ENCODE data around the gene NCOA3. TPM values are rescaled to one million over a fixed set of nuclear protein-coding genes. Genes with fewer than 3 reads are reported as not detected.

Gene NCOA3
- total and polyA plus RNA-seq, 2 donors, result 11.4 to 20.3 TPM

- no peak for DNase-seq (ENCODE audit: low read depth in 6 of 9, low spot score in 9 of 9)
- Histone ChIP-seq H3K27ac (ENCODE audit: low read depth in 1 of 2, low read length in 1 of 2) (no peak overlapping the region), H3K4me1 (ENCODE audit: control insufficient read depth in 2 of 2, insufficient read depth in 2 of 2, low read length in 2 of 2) (no peaks in the 10 kb centered on the region), H3K9me3 (ENCODE audit: control insufficient read depth in 2 of 2, insufficient read depth in 1 of 2, low read length in 1 of 2) (no peaks in the 10 kb centered on the region), H3K27me3 (ENCODE audit: control insufficient read depth in 2 of 2, insufficient read depth in 1 of 2, low read length in 1 of 2) (no peaks in the 10 kb centered on the region), H3K4me3 (ENCODE audit: low read length in 2 of 2) (no peak overlapping the region), H3K36me3 (ENCODE audit: control insufficient read depth in 2 of 2, insufficient read depth in 2 of 2, low read length in 1 of 2) (peaks cover 26 to 37% of the 10 kb centered on the region in 2 donors)
- WGBS, result 82% methylated on average over 2 of the region's 2 CpGs
Measured at GRCh38 chr20:47656318-47656717, 154.6 kb downstream of the NCOA3 start.

GRCh38 chr20:47659904-47660601 is 158.4 kb downstream of the NCOA3 start:
- Histone ChIP-seq H3K36me3 (ENCODE audit: control insufficient read depth in 2 of 2, insufficient read depth in 2 of 2, low read length in 1 of 2) (peaks cover under 1 to 12% of the 10 kb centered on the region in 2 donors), H3K4me3 (ENCODE audit: low read length in 2 of 2) (no peak overlapping the region), H3K4me1 (ENCODE audit: control insufficient read depth in 2 of 2, insufficient read depth in 2 of 2, low read length in 2 of 2) (no peaks in the 10 kb centered on the region), H3K27ac (ENCODE audit: low read depth in 1 of 2, low read length in 1 of 2) (no peak overlapping the region), H3K27me3 (ENCODE audit: control insufficient read depth in 2 of 2, insufficient read depth in 1 of 2, low read length in 1 of 2) (no peaks in the 10 kb centered on the region), H3K9me3 (ENCODE audit: control insufficient read depth in 2 of 2, insufficient read depth in 1 of 2, low read length in 1 of 2) (no peaks in the 10 kb centered on the region)
- DNase-seq (ENCODE audit: low read depth in 6 of 9, low spot score in 9 of 9), result no peak
- 94% methylated on average over 7 of the region's 7 CpGs for WGBS

GRCh38 chr20:47660602-47660905 is 158.9 kb downstream of the NCOA3 start:
- no peak for DNase-seq (ENCODE audit: low read depth in 6 of 9, low spot score in 9 of 9)
- Histone ChIP-seq H3K36me3 (ENCODE audit: control insufficient read depth in 2 of 2, insufficient read depth in 2 of 2, low read length in 1 of 2) (peaks cover 0 to 7% of the 10 kb centered on the region in 2 donors), H3K27ac (ENCODE audit: low read depth in 1 of 2, low read length in 1 of 2) (no peak overlapping the region), H3K4me1 (ENCODE audit: control insufficient read depth in 2 of 2, insufficient read depth in 2 of 2, low read length in 2 of 2) (no peaks in the 10 kb centered on the region), H3K9me3 (ENCODE audit: control insufficient read depth in 2 of 2, insufficient read depth in 1 of 2, low read length in 1 of 2) (no peaks in the 10 kb centered on the region), H3K27me3 (ENCODE audit: control insufficient read depth in 2 of 2, insufficient read depth in 1 of 2, low read length in 1 of 2) (no peaks in the 10 kb centered on the region), H3K4me3 (ENCODE audit: low read length in 2 of 2) (no peak overlapping the region)
- 97% methylated on average over 2 of the region's 2 CpGs for WGBS

- no peak for DNase-seq (ENCODE audit: low read depth in 6 of 9, low spot score in 9 of 9)
- no peaks in the 10 kb centered on the region for H3K9me3 ChIP-seq (ENCODE audit: control insufficient read depth in 2 of 2, insufficient read depth in 1 of 2, low read length in 1 of 2)
- H3K4me3 ChIP-seq (ENCODE audit: low read length in 2 of 2), result no peak overlapping the region
- no peaks in the 10 kb centered on the region for H3K4me1 ChIP-seq (ENCODE audit: control insufficient read depth in 2 of 2, insufficient read depth in 2 of 2, low read length in 2 of 2)
- 96% methylated on average over 12 of the region's 12 CpGs for WGBS
- peaks cover 0 to 6% of the 10 kb centered on the region in 2 donors for H3K36me3 ChIP-seq (ENCODE audit: control insufficient read depth in 2 of 2, insufficient read depth in 2 of 2, low read length in 1 of 2)
- H3K27ac ChIP-seq (ENCODE audit: low read depth in 1 of 2, low read length in 1 of 2), result no peak overlapping the region
- no peaks in the 10 kb centered on the region for H3K27me3 ChIP-seq (ENCODE audit: control insufficient read depth in 2 of 2, insufficient read depth in 1 of 2, low read length in 1 of 2)
Measured at GRCh38 chr20:47660983-47661700, 159.5 kb downstream of the NCOA3 start.

GRCh38 chr20:47661714-47662113 is 160.0 kb downstream of the NCOA3 start:
- 97% methylated on average over 7 of the region's 7 CpGs for WGBS
- Histone ChIP-seq H3K4me3 (ENCODE audit: low read length in 2 of 2) (no peak overlapping the region), H3K36me3 (ENCODE audit: control insufficient read depth in 2 of 2, insufficient read depth in 2 of 2, low read length in 1 of 2) (peaks cover 0 to 3% of the 10 kb centered on the region in 2 donors), H3K4me1 (ENCODE audit: control insufficient read depth in 2 of 2, insufficient read depth in 2 of 2, low read length in 2 of 2) (no peaks in the 10 kb centered on the region), H3K27ac (ENCODE audit: low read depth in 1 of 2, low read length in 1 of 2) (no peak overlapping the region), H3K9me3 (ENCODE audit: control insufficient read depth in 2 of 2, insufficient read depth in 1 of 2, low read length in 1 of 2) (no peaks in the 10 kb centered on the region), H3K27me3 (ENCODE audit: control insufficient read depth in 2 of 2, insufficient read depth in 1 of 2, low read length in 1 of 2) (no peaks in the 10 kb centered on the region)
- no peak for DNase-seq (ENCODE audit: low read depth in 6 of 9, low spot score in 9 of 9)

- Histone ChIP-seq H3K4me1 (ENCODE audit: control insufficient read depth in 2 of 2, insufficient read depth in 2 of 2, low read length in 2 of 2) (no peaks in the 10 kb centered on the region), H3K36me3 (ENCODE audit: control insufficient read depth in 2 of 2, insufficient read depth in 2 of 2, low read length in 1 of 2) (peaks cover 0 to 3% of the 10 kb centered on the region in 2 donors)
- 96% methylated on average over 16 of the region's 16 CpGs for WGBS
Measured at GRCh38 chr20:47662483-47663353, 161.0 kb downstream of the NCOA3 start.

GRCh38 chr20:47663354-47664067 is 161.8 kb downstream of the NCOA3 start:
- peaks cover 0 to 3% of the 10 kb centered on the region in 2 donors for H3K36me3 ChIP-seq (ENCODE audit: control insufficient read depth in 2 of 2, insufficient read depth in 2 of 2, low read length in 1 of 2)
- no peak overlapping the region for H3K27ac ChIP-seq (ENCODE audit: low read depth in 1 of 2, low read length in 1 of 2)
- 63% methylated on average over 20 of the region's 20 CpGs for WGBS
- H3K4me3 ChIP-seq (ENCODE audit: low read length in 2 of 2), result no peak overlapping the region
- no peaks in the 10 kb centered on the region for H3K9me3 ChIP-seq (ENCODE audit: control insufficient read depth in 2 of 2, insufficient read depth in 1 of 2, low read length in 1 of 2)
- DNase-seq (ENCODE audit: low read depth in 6 of 9, low spot score in 9 of 9), result peak; percentile 33 to 76 (median 54)
- H3K27me3 ChIP-seq (ENCODE audit: control insufficient read depth in 2 of 2, insufficient read depth in 1 of 2, low read length in 1 of 2), result no peaks in the 10 kb centered on the region
- no peaks in the 10 kb centered on the region for H3K4me1 ChIP-seq (ENCODE audit: control insufficient read depth in 2 of 2, insufficient read depth in 2 of 2, low read length in 2 of 2)

More at GRCh38 chr20:47662483-47663353, 161.0 kb downstream of the NCOA3 start:
- Histone ChIP-seq H3K27ac (ENCODE audit: low read depth in 1 of 2, low read length in 1 of 2) (no peak overlapping the region), H3K4me3 (ENCODE audit: low read length in 2 of 2) (no peak overlapping the region), H3K27me3 (ENCODE audit: control insufficient read depth in 2 of 2, insufficient read depth in 1 of 2, low read length in 1 of 2) (no peaks in the 10 kb centered on the region), H3K9me3 (ENCODE audit: control insufficient read depth in 2 of 2, insufficient read depth in 1 of 2, low read length in 1 of 2) (no peaks in the 10 kb centered on the region)
- DNase-seq (ENCODE audit: low read depth in 6 of 9, low spot score in 9 of 9), result no peak

GRCh38 chr20:47664068-47664437 is 162.4 kb downstream of the NCOA3 start:
- H3K4me3 ChIP-seq (ENCODE audit: low read length in 2 of 2), result no peak overlapping the region
- no peaks in the 10 kb centered on the region for H3K9me3 ChIP-seq (ENCODE audit: control insufficient read depth in 2 of 2, insufficient read depth in 1 of 2, low read length in 1 of 2)
- WGBS, result 93% methylated on average over 2 of the region's 2 CpGs
- no peaks in the 10 kb centered on the region for H3K4me1 ChIP-seq (ENCODE audit: control insufficient read depth in 2 of 2, insufficient read depth in 2 of 2, low read length in 2 of 2)
- no peaks in the 10 kb centered on the region for H3K27me3 ChIP-seq (ENCODE audit: control insufficient read depth in 2 of 2, insufficient read depth in 1 of 2, low read length in 1 of 2)
- H3K27ac ChIP-seq (ENCODE audit: low read depth in 1 of 2, low read length in 1 of 2), result no peak overlapping the region
- no peaks in the 10 kb centered on the region for H3K36me3 ChIP-seq (ENCODE audit: control insufficient read depth in 2 of 2, insufficient read depth in 2 of 2, low read length in 1 of 2)
- peak in 1 of 9 donors; percentile 3 for DNase-seq (ENCODE audit: low read depth in 6 of 9, low spot score in 9 of 9)
